HepG2 (cell line): ENCODE measurements around the gene MYADML2. TPM values are rescaled to one million over a fixed set of nuclear protein-coding genes. Genes with fewer than 3 reads are reported as not detected.

ENCODE experiments used
- ATF7-NPFF ChIP-seq: sonication (generic); formaldehyde crosslinking; IDR thresholded peaks from 2 replicates; pipeline ENCODE4 v1.8.1; 2023; ENCODE audit warnings: mild to moderate bottlenecking, low read depth, missing genetic modification reagents, moderate library complexity
- ETV6 ChIP-seq: sonication (generic); formaldehyde crosslinking; conservative IDR thresholded peaks from 2 replicates; pipeline ENCODE4 v1.4.0; 2020; ENCODE audit warnings: missing genetic modification reagents
- HIC2 ChIP-seq: sonication (generic); formaldehyde crosslinking; IDR thresholded peaks from 2 replicates; pipeline ENCODE4 v1.9.0; 2022; ENCODE audit warnings: low read depth, missing genetic modification reagents
- RORA ChIP-seq: sonication (generic); formaldehyde crosslinking; IDR thresholded peaks from 2 replicates; pipeline ENCODE4 v1.5.0; 2020; ENCODE audit warnings: mild to moderate bottlenecking, missing genetic modification reagents, moderate library complexity
- THRA ChIP-seq: sonication (generic); formaldehyde crosslinking; IDR thresholded peaks from 2 replicates; pipeline ENCODE4 v1.4.0; 2020; ENCODE audit warnings: missing genetic modification reagents, borderline replicate concordance
- ZBTB40 ChIP-seq, 2 experiments: fragments of 450-650 bp in 1 of 2; sonication (generic) in 1 of 2; formaldehyde crosslinking in 1 of 2; IDR thresholded peaks; 2 replicates each; pipeline versions ENCODE4 v1.6.1 to v1.8.0; 2016 to 2022; ENCODE audit warnings: antibody characterized with exemption in 1 of 2, mild to moderate bottlenecking in 1 of 2, missing genetic modification reagents in 1 of 2
- ZEB1 ChIP-seq: IDR thresholded peaks from 2 replicates; pipeline ENCODE4 v1.6.1; 2012; ENCODE audit warnings: mild to moderate bottlenecking, low read depth, inconsistent platforms; ENCODE audit not compliant: insufficient replicate concordance
- ZNF30 ChIP-seq: sonication (generic); formaldehyde crosslinking; IDR thresholded peaks from 2 replicates; pipeline ENCODE4 v1.5.0; 2020; ENCODE audit warnings: mild to moderate bottlenecking, missing genetic modification reagents
- polyA plus RNA-seq, 8 experiments: library from polyadenylated mRNA; depleted of rRNA in 3 of 8; stranded (reverse) in 7 of 8; unstranded in 1 of 8; fragments of >200 nt; fragmentation: Illumina TruSeq in 4 of 8; extraction: Trizol in 4 of 8; gene quantifications; 2 replicates each; pipeline versions ENCODE4 v1.2.1 to v1.2.3, GENCODE V29; 2011 to 2016; ENCODE audit warnings: low read depth in 4 of 8, missing spikeins in 1 of 8, mixed read lengths in 1 of 8; ENCODE audit not compliant: insufficient read depth in 1 of 8
- total RNA-seq, 5 experiments: library from RNA; depleted of rRNA; stranded (reverse); fragments of >200 nt; fragmentation: Illumina TruSeq; extraction: Trizol; gene quantifications; 2 replicates each; pipeline ENCODE4 v1.2.3, GENCODE V29; 2016; ENCODE audit warnings: low read depth in 1 of 5
- TF ChIP-seq, protein P1 (sequence below): IDR thresholded peaks from 2 replicates; pipeline ENCODE4 v1.6.1; 2018; ENCODE audit warnings: missing genetic modification reagents
- TF ChIP-seq, protein P2 (sequence below): sonication (generic); formaldehyde crosslinking; conservative IDR thresholded peaks from 2 replicates; pipeline ENCODE4 v1.8.1; 2023; ENCODE audit warnings: missing genetic modification reagents

Gene MYADML2
- total and polyA plus RNA-seq, 2 of the 13 experiments (the other 11 are each of a cell fraction or from before 2014, with no cell fraction given), result not detected

GRCh38 chr17:81924557-81925532, 22.2 kb downstream of the MYADML2 start (continued):
- TF ChIP-seq, protein P1, sequence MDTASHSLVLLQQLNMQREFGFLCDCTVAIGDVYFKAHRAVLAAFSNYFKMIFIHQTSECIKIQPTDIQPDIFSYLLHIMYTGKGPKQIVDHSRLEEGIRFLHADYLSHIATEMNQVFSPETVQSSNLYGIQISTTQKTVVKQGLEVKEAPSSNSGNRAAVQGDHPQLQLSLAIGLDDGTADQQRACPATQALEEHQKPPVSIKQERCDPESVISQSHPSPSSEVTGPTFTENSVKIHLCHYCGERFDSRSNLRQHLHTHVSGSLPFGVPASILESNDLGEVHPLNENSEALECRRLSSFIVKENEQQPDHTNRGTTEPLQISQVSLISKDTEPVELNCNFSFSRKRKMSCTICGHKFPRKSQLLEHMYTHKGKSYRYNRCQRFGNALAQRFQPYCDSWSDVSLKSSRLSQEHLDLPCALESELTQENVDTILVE (CRISPR knock-in tag), result no peak
- TF ChIP-seq, protein P2, sequence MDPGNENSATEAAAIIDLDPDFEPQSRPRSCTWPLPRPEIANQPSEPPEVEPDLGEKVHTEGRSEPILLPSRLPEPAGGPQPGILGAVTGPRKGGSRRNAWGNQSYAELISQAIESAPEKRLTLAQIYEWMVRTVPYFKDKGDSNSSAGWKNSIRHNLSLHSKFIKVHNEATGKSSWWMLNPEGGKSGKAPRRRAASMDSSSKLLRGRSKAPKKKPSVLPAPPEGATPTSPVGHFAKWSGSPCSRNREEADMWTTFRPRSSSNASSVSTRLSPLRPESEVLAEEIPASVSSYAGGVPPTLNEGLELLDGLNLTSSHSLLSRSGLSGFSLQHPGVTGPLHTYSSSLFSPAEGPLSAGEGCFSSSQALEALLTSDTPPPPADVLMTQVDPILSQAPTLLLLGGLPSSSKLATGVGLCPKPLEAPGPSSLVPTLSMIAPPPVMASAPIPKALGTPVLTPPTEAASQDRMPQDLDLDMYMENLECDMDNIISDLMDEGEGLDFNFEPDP (CRISPR knock-in tag), result no peak
- TF ChIP-seq THRA (CRISPR knock-in tag), result no peak; the same call in 1 of the 2 replicates
- TF ChIP-seq ATF7-NPFF (CRISPR knock-in tag), result peak; percentile 48; the same call in 1 of the 2 replicates
- no peak for TF ChIP-seq ETV6 (CRISPR knock-in tag)
- TF ChIP-seq ZEB1, result no peak
- no peak for TF ChIP-seq ZBTB40 (IDR thresholded peaks at IDR 0.05)
- no peak for TF ChIP-seq ZBTB40 (CRISPR knock-in tag; IDR thresholded peaks at IDR 0.05)
- no peak for TF ChIP-seq RORA (CRISPR knock-in tag)
- TF ChIP-seq HIC2, result no peak
- TF ChIP-seq ZNF30 (CRISPR knock-in tag), result no peak
